Left lung (tissue), 10 donors: ENCODE results near the gene APEX1. TPM values are rescaled to one million over a fixed set of nuclear protein-coding genes. Genes with fewer than 3 reads are reported as not detected.

Experiments used
- ATAC-seq: fragments of 200-7000 bp; cut with Tn5 transposase; one replicate; pipeline ENCODE4 v1.9.1; 2020; ENCODE audit warnings: moderate library complexity
- DNase-seq, 4 donors: peaks; one replicate each; pipeline ENCODE4 v3.0.0-alpha.2; 2013 to 2020
- H3K27ac ChIP-seq, 2 donors: fragments of 200-600 bp; sonication (generic) in 1 of 2; one replicate each; pipeline versions ENCODE4 v1.5.0 to v1.8.0; 2020 to 2021
- H3K27me3 ChIP-seq, 2 donors: fragments of 200-600 bp; sonication (generic) in 1 of 2; one replicate each; pipeline versions ENCODE4 v1.5.0 to v1.8.0; 2020 to 2021
- H3K36me3 ChIP-seq, 2 donors: fragments of 200-600 bp; sonication (generic) in 1 of 2; one replicate each; pipeline versions ENCODE4 v1.5.0 to v1.8.0; 2020 to 2021
- H3K4me1 ChIP-seq, 2 donors: fragments of 200-600 bp; one replicate each; pipeline ENCODE4 v1.8.0; 2021
- H3K4me3 ChIP-seq, 2 donors: fragments of 200-600 bp; sonication (generic) in 1 of 2; one replicate each; pipeline versions ENCODE4 v1.5.0 to v1.8.0; 2020 to 2021; ENCODE audit warnings: mild to moderate bottlenecking in 1 of 2
- H3K9me3 ChIP-seq, 2 donors: fragments of 200-600 bp; sonication (generic) in 1 of 2; one replicate each; pipeline versions ENCODE4 v1.5.0 to v1.8.0; 2020 to 2021
- intact Hi-C, 2 donors: fragments of 100-400 bp; cut with DNase I; formaldehyde crosslinking; loops; one replicate each; pipeline versions ENCODE4 v1.11.2 to v1.14.2; 2022
- polyA plus RNA-seq, 6 donors: library from polyadenylated mRNA; unstranded; fragments of 120-200 nt; gene quantifications; one replicate each; pipeline ENCODE4 v1.2.1, GENCODE V29; 2013; ENCODE audit not compliant: insufficient read length in 6 of 6
- total RNA-seq, 2 donors: library from RNA; stranded (reverse); fragmentation: NEBNext Ultra II Directional; extraction: Animal tissue kit (Norgen Biotek cat#: 25700); gene quantifications; one replicate each; pipeline ENCODE4 v1.2.1, GENCODE V29; 2021
- TF ChIP-seq, protein P1 (sequence below), 2 donors: fragments of 200-600 bp; sonication (generic) in 1 of 2; IDR thresholded peaks; one replicate each; pipeline versions ENCODE4 v1.5.0 to v1.8.0; 2021; ENCODE audit warnings: antibody characterized with exemption in 2 of 2
- donor health status: DM: no; HTN: yes; CAD: no.
- donor health status: DM: no; HTN: no; CAD: no.

The APEX1 gene
- total and polyA plus RNA-seq, 8 donors: 115 to 342 (median 314) TPM

DNA sequence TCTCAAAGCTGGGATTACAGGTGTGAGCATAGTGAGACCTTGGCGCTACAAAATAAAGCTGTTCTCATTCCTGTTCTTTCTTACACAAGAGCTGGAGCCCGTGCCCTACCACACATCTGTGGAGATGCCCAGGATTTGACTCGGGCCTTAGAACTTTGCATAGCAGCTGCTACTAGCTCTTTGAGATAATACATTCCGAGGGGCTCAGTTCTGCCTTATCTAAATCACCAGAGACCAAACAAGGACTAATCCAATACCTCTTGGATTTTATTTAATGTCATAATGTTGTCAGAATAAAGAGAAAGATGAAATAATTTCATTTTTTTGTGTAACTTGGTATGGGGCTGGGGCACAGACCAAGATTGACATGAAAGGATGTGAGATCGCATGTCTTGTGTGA, 21.8 kb downstream of the APEX1 start:
- Histone ChIP-seq H3K36me3 (peaks cover 0 to 76% of the 10 kb centered on the region in 2 donors), H3K27me3 (no peaks in the 10 kb centered on the region), H3K27ac (peak overlapping the region; percentile 57 to 76), H3K4me3 (no peak overlapping the region), H3K9me3 (no peaks in the 10 kb centered on the region), H3K4me1 (peaks cover 15 to 32% of the 10 kb centered on the region in 2 donors)
- no peak for DNase-seq
- intact Hi-C loops: no loop called here
- ATAC-seq: no peak
- TF ChIP-seq, protein P1, sequence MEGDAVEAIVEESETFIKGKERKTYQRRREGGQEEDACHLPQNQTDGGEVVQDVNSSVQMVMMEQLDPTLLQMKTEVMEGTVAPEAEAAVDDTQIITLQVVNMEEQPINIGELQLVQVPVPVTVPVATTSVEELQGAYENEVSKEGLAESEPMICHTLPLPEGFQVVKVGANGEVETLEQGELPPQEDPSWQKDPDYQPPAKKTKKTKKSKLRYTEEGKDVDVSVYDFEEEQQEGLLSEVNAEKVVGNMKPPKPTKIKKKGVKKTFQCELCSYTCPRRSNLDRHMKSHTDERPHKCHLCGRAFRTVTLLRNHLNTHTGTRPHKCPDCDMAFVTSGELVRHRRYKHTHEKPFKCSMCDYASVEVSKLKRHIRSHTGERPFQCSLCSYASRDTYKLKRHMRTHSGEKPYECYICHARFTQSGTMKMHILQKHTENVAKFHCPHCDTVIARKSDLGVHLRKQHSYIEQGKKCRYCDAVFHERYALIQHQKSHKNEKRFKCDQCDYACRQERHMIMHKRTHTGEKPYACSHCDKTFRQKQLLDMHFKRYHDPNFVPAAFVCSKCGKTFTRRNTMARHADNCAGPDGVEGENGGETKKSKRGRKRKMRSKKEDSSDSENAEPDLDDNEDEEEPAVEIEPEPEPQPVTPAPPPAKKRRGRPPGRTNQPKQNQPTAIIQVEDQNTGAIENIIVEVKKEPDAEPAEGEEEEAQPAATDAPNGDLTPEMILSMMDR (IDR thresholded peaks at IDR 0.05): no peak

DNA sequence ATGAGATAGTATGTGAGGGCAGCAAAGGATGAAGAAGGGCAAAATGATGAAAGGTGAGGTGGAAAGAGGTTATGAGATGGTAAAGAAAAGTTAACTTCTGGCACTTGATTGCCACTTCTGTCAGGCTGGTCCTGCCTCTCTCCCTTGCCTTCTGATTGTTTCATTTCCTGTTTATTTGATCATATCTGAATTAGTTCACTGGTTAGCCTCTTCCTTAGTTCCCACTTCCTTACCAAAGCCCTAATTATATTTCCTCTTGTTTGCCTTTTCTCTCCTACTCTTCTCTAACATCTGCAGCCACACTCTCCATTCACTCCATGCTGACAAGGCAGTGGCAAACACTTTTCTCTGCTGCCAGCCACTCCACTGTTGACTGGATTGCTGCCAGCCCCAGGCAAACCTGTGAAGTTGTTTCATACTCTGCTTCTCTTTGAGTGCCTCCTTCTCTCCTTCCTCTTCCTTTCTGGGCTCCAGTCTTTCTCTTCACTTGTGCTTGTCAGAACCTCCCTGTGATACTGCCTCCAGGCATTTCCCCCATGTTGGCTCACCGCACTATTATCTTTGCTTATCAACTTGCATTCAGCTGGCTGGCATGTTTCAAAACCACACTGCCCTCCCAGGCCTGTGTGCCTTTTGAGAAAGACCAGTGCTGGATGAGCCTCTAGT, 22.3 kb downstream of the APEX1 start:
- Histone ChIP-seq H3K36me3 (peaks cover 0 to 71% of the 10 kb centered on the region in 2 donors), H3K27ac (peak overlapping the region; percentile 57 to 76), H3K4me3 (no peak overlapping the region), H3K4me1 (peaks cover 15 to 27% of the 10 kb centered on the region in 2 donors), H3K9me3 (no peaks in the 10 kb centered on the region), H3K27me3 (no peaks in the 10 kb centered on the region)
- ATAC-seq (peak; percentile 88), DNase-seq (peak in 2 of 4 donors; percentile 59 to 72)
- intact Hi-C loops: no loop called here
- TF ChIP-seq, protein P1 (IDR thresholded peaks at IDR 0.05): no peak

DNA sequence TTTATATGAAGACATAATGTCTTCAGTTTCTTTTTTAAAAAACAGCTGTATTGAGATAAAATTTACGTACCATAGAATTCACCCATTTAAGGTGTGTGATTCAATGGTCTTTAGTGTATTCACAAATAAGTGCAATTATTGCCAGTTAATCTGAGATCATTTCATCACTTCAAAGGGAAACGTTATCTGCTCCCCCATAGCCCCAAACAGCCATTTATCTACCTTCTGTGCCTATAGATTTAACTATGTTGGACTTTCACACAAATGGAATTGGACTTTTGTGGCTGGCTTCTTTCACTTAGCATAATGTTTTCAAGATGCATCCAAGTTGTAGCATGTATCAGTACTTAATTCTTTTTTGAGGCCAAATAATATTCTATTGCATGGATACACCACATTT, 23.9 kb downstream of the APEX1 start:
- no peak overlapping the region for H3K4me3 ChIP-seq
- H3K4me1 ChIP-seq: peaks cover 15 to 20% of the 10 kb centered on the region in 2 donors
- H3K36me3 ChIP-seq: peaks cover 0 to 55% of the 10 kb centered on the region in 2 donors
- H3K9me3 ChIP-seq: no peaks in the 10 kb centered on the region
- TF ChIP-seq, protein P1 (IDR thresholded peaks at IDR 0.05): no peak
- no peak overlapping the region for H3K27ac ChIP-seq
- H3K27me3 ChIP-seq: no peaks in the 10 kb centered on the region
- intact Hi-C loops: no loop called here
- DNase-seq (no peak), ATAC-seq (no peak)

DNA sequence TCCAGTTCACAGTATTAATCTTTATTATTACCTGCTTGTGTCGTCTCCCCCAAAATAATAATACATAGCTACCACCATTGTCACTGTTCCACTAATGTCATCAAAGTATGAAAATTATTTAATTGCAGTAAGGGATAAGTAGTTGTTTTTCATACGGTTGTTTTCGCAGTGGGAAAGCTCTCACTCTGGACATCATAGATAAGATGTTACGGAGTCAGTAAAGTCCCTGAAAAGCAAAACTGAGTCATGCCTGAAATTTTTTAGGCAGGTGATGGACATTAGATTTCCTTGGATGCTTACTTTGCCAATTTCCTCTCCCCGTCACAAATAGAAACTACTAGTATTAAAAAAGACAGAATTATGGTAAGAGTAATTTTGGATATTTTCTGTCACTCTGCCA, 27.4 kb downstream of the APEX1 start:
- Histone ChIP-seq H3K9me3 (no peaks in the 10 kb centered on the region), H3K27ac (no peak overlapping the region), H3K4me1 (peaks cover 6 to 14% of the 10 kb centered on the region in 2 donors), H3K27me3 (no peaks in the 10 kb centered on the region), H3K36me3 (peaks cover 0 to 20% of the 10 kb centered on the region in 2 donors), H3K4me3 (no peak overlapping the region)
- ATAC-seq (no peak), DNase-seq (no peak)
- TF ChIP-seq, protein P1 (IDR thresholded peaks at IDR 0.05): no peak
- intact Hi-C loops: no loop called here

GRCh38 chr14:20485900-20486299, 30.9 kb downstream of the APEX1 start:
- intact Hi-C loops: no loop called here
- ATAC-seq: no peak

More at GRCh38 chr14:20485900-20486299, 30.9 kb downstream of the APEX1 start:
- Histone ChIP-seq H3K4me3 (no peak overlapping the region), H3K9me3 (no peaks in the 10 kb centered on the region), H3K4me1 (peaks cover 0 to 31% of the 10 kb centered on the region in 2 donors), H3K27me3 (no peaks in the 10 kb centered on the region), H3K27ac (no peak overlapping the region), H3K36me3 (no peaks in the 10 kb centered on the region)
- DNase-seq: no peak
- TF ChIP-seq, protein P1 (IDR thresholded peaks at IDR 0.05): no peak
